ENCODE results near the gene ERC1.
"Not testable (repeated sequence)": the region's sequence is repeated elsewhere in the genome, so short reads cannot be mapped to it uniquely, and the experiment has no call there.

Gene ERC1

GRCh38 chr12:1197264-1198018, 206.4 kb downstream of the ERC1 start:
- peaks cover 6% of the 10 kb centered on the region for H3K4me1 Mint-ChIP-seq
- no peak overlapping the region for H3K27ac Mint-ChIP-seq
- H3K4me3 Mint-ChIP-seq, result no peak overlapping the region
- no peaks in the 10 kb centered on the region for H3K27me3 Mint-ChIP-seq
- peaks cover 11% of the 10 kb centered on the region for H3K9me3 Mint-ChIP-seq
- peaks cover 24% of the 10 kb centered on the region for H3K36me3 Mint-ChIP-seq
- CTCF ChIA-PET, result interaction anchor here (0.7 kb wide), 1 partner anchor 296 kb away, joined by 3 read pairs; no protein-coding TSS in a partner anchor
- DNase-seq, result no peak

GRCh38 chr12:1198854-1199253, 207.8 kb downstream of the ERC1 start:
- peaks cover 23% of the 10 kb centered on the region for H3K36me3 Mint-ChIP-seq
- H3K4me3 Mint-ChIP-seq, H3K27ac Mint-ChIP-seq, H3K4me1 Mint-ChIP-seq, CTCF ChIA-PET, H3K27me3 Mint-ChIP-seq, DNase-seq: not testable (repeated sequence)
- peaks cover 11% of the 10 kb centered on the region for H3K9me3 Mint-ChIP-seq

- DNase-seq, result no peak
- Mint-ChIP-seq H3K27me3 (no peaks in the 10 kb centered on the region), H3K4me3 (no peak overlapping the region), H3K4me1 (peaks cover 9% of the 10 kb centered on the region), H3K9me3 (peaks cover 11% of the 10 kb centered on the region), H3K36me3 (peaks cover 23% of the 10 kb centered on the region), H3K27ac (no peak overlapping the region)
- CTCF ChIA-PET, result no interaction called here
Observed at GRCh38 chr12:1199700-1200099, 208.7 kb downstream of the ERC1 start.

GRCh38 chr12:1201030-1201429, 210.0 kb downstream of the ERC1 start:
- H3K36me3 Mint-ChIP-seq, result peaks cover 21% of the 10 kb centered on the region
- peaks cover 11% of the 10 kb centered on the region for H3K9me3 Mint-ChIP-seq
- H3K4me3 Mint-ChIP-seq, result no peak overlapping the region
- CTCF ChIA-PET, result no interaction called here
- DNase-seq, result no peak
- no peak overlapping the region for H3K27ac Mint-ChIP-seq
- no peaks in the 10 kb centered on the region for H3K27me3 Mint-ChIP-seq
- H3K4me1 Mint-ChIP-seq, result peaks cover 11% of the 10 kb centered on the region

- CTCF ChIA-PET, result no interaction called here
- H3K4me3 Mint-ChIP-seq, result no peak overlapping the region
- no peak overlapping the region for H3K27ac Mint-ChIP-seq
- H3K36me3 Mint-ChIP-seq, result peaks cover 19% of the 10 kb centered on the region
- peaks cover 11% of the 10 kb centered on the region for H3K9me3 Mint-ChIP-seq
- DNase-seq, result no peak
- H3K4me1 Mint-ChIP-seq, result peaks cover 15% of the 10 kb centered on the region
- H3K27me3 Mint-ChIP-seq, result no peaks in the 10 kb centered on the region
Observed at GRCh38 chr12:1201886-1202285, 210.9 kb downstream of the ERC1 start.

GRCh38 chr12:1203735-1204019, 212.7 kb downstream of the ERC1 start:
- Mint-ChIP-seq H3K36me3 (peaks cover 2% of the 10 kb centered on the region), H3K27me3 (no peaks in the 10 kb centered on the region), H3K4me3 (no peak overlapping the region), H3K4me1 (peaks cover 15% of the 10 kb centered on the region), H3K27ac (no peak overlapping the region), H3K9me3 (peaks cover under 1% of the 10 kb centered on the region)
- CTCF ChIA-PET, result no interaction called here
- no peak for DNase-seq

- Mint-ChIP-seq H3K4me1 (peaks cover 15% of the 10 kb centered on the region), H3K27me3 (no peaks in the 10 kb centered on the region), H3K4me3 (no peak overlapping the region), H3K27ac (no peak overlapping the region), H3K36me3 (no peaks in the 10 kb centered on the region), H3K9me3 (no peaks in the 10 kb centered on the region)
- no peak for DNase-seq
- CTCF ChIA-PET, result interaction anchor here (0.7 to 3.2 kb wide), 2 partner anchors 86 to 585 kb away, joined by 3 to 13 read pairs; no protein-coding TSS in a partner anchor
Observed at GRCh38 chr12:1204581-1205121, 213.6 kb downstream of the ERC1 start.

GRCh38 chr12:1205512-1206060, 214.6 kb downstream of the ERC1 start:
- CTCF ChIA-PET, result interaction anchor here (3.2 kb wide), 1 partner anchor 87 kb away, joined by 13 read pairs; no protein-coding TSS in a partner anchor
- H3K27ac Mint-ChIP-seq, result no peak overlapping the region
- DNase-seq, result no peak
- H3K4me3 Mint-ChIP-seq, result no peak overlapping the region
- H3K4me1 Mint-ChIP-seq, result peaks cover 15% of the 10 kb centered on the region
- H3K27me3 Mint-ChIP-seq, result no peaks in the 10 kb centered on the region
- H3K9me3 Mint-ChIP-seq, result no peaks in the 10 kb centered on the region
- no peaks in the 10 kb centered on the region for H3K36me3 Mint-ChIP-seq

GRCh38 chr12:1206118-1206734, 215.2 kb downstream of the ERC1 start:
- peaks cover 15% of the 10 kb centered on the region for H3K4me1 Mint-ChIP-seq
- CTCF ChIA-PET, result interaction anchor here (3.2 kb wide), 1 partner anchor 88 kb away, joined by 13 read pairs; no protein-coding TSS in a partner anchor
- DNase-seq, result no peak
- H3K36me3 Mint-ChIP-seq, result no peaks in the 10 kb centered on the region
- no peaks in the 10 kb centered on the region for H3K27me3 Mint-ChIP-seq
- no peaks in the 10 kb centered on the region for H3K9me3 Mint-ChIP-seq
- H3K27ac Mint-ChIP-seq, result no peak overlapping the region
- no peak overlapping the region for H3K4me3 Mint-ChIP-seq

GRCh38 chr12:1207276-1207675, 216.3 kb downstream of the ERC1 start:
- no peaks in the 10 kb centered on the region for H3K27me3 Mint-ChIP-seq
- no peak overlapping the region for H3K4me3 Mint-ChIP-seq
- H3K4me1 Mint-ChIP-seq, result peaks cover 9% of the 10 kb centered on the region
- CTCF ChIA-PET, result interaction anchor here (3.2 kb wide), 1 partner anchor 89 kb away, joined by 13 read pairs; no protein-coding TSS in a partner anchor
- no peaks in the 10 kb centered on the region for H3K9me3 Mint-ChIP-seq
- no peak overlapping the region for H3K27ac Mint-ChIP-seq
- no peak for DNase-seq
- no peaks in the 10 kb centered on the region for H3K36me3 Mint-ChIP-seq

GRCh38 chr12:1208719-1209118, 217.7 kb downstream of the ERC1 start:
- H3K4me1 Mint-ChIP-seq, H3K27me3 Mint-ChIP-seq, H3K4me3 Mint-ChIP-seq, H3K36me3 Mint-ChIP-seq, CTCF ChIA-PET, H3K27ac Mint-ChIP-seq, DNase-seq, H3K9me3 Mint-ChIP-seq: not testable (repeated sequence)

- Mint-ChIP-seq H3K27ac (no peak overlapping the region), H3K4me1 (no peaks in the 10 kb centered on the region), H3K4me3 (no peak overlapping the region), H3K36me3 (no peaks in the 10 kb centered on the region), H3K9me3 (no peaks in the 10 kb centered on the region), H3K27me3 (no peaks in the 10 kb centered on the region)
- CTCF ChIA-PET, result interaction anchor here (0.8 kb wide), 1 partner anchor 95 kb away, joined by 3 read pairs; no protein-coding TSS in a partner anchor
- no peak for DNase-seq
Observed at GRCh38 chr12:1212526-1212925, 221.5 kb downstream of the ERC1 start.

- H3K27me3 Mint-ChIP-seq, result no peaks in the 10 kb centered on the region
- no peaks in the 10 kb centered on the region for H3K36me3 Mint-ChIP-seq
- H3K4me3 Mint-ChIP-seq, result no peak overlapping the region
- no peaks in the 10 kb centered on the region for H3K9me3 Mint-ChIP-seq
- CTCF ChIA-PET, result no interaction called here
- DNase-seq, result no peak
- no peaks in the 10 kb centered on the region for H3K4me1 Mint-ChIP-seq
- H3K27ac Mint-ChIP-seq, result no peak overlapping the region
Observed at GRCh38 chr12:1213205-1213604, 222.2 kb downstream of the ERC1 start.

GRCh38 chr12:1213618-1214205, 222.7 kb downstream of the ERC1 start:
- H3K27me3 Mint-ChIP-seq, result no peaks in the 10 kb centered on the region
- H3K9me3 Mint-ChIP-seq, result no peaks in the 10 kb centered on the region
- H3K4me1 Mint-ChIP-seq, result no peaks in the 10 kb centered on the region
- H3K4me3 Mint-ChIP-seq, result no peak overlapping the region
- CTCF ChIA-PET, result no interaction called here
- no peaks in the 10 kb centered on the region for H3K36me3 Mint-ChIP-seq
- no peak overlapping the region for H3K27ac Mint-ChIP-seq
- DNase-seq, result no peak

Data from activated naive CD4-positive, alpha-beta T cell treated with anti-CD3 and anti-CD28 coated beads, Interleukin-2, amount 10 ng/mL, durations not matched to agents 7 days and 5 days (primary cell).